Small intestine (tissue), 7 donors: ENCODE data around the gene DNAH1. TPM values are rescaled to one million over a fixed set of nuclear protein-coding genes. Genes with fewer than 3 reads are reported as not detected.

Experiments used
- DNase-seq, 2 donors: peaks; one replicate each; pipeline versions ENCODE4 v3.0.0 to v3.0.0-alpha.2; 2013
- FAIRE-seq: peaks from 2 replicates; lab custom pipeline; 2012; peaks lifted over from hg19 to GRCh38; lab: Jason Lieb, UNC
- H3K27ac ChIP-seq, 3 donors: one replicate each; pipeline ENCODE4 v1.5.1; 2013; ENCODE audit warnings: low read length in 2 of 3, mild to moderate bottlenecking in 2 of 3, control low read depth in 1 of 3, inconsistent platforms in 1 of 3, low read depth in 1 of 3, moderate library complexity in 1 of 3
- H3K27me3 ChIP-seq, 3 donors: one replicate each; pipeline ENCODE4 v1.6.1; 2013; ENCODE audit warnings: low read length in 3 of 3, inconsistent platforms in 1 of 3; ENCODE audit not compliant: control insufficient read depth in 3 of 3, insufficient read depth in 3 of 3
- H3K36me3 ChIP-seq, 3 donors: one replicate each; pipeline ENCODE4 v1.6.1; 2013; ENCODE audit warnings: low read length in 3 of 3, inconsistent platforms in 1 of 3, low read depth in 1 of 3, mild to moderate bottlenecking in 1 of 3, moderate library complexity in 1 of 3; ENCODE audit not compliant: control insufficient read depth in 3 of 3, insufficient read depth in 2 of 3
- H3K4me1 ChIP-seq, 3 donors: one replicate each; pipeline ENCODE4 v1.6.1; 2013; ENCODE audit warnings: low read length in 2 of 3, inconsistent platforms in 1 of 3, low read depth in 1 of 3, mild to moderate bottlenecking in 1 of 3, moderate library complexity in 1 of 3; ENCODE audit not compliant: control insufficient read depth in 3 of 3, insufficient read depth in 2 of 3
- H3K4me3 ChIP-seq, 3 donors: one replicate each; pipeline ENCODE4 v1.5.1; 2013; ENCODE audit warnings: low read length in 3 of 3, control low read depth in 1 of 3, inconsistent platforms in 1 of 3, low read depth in 1 of 3, mild to moderate bottlenecking in 1 of 3, moderate library complexity in 1 of 3
- H3K9me3 ChIP-seq, 2 donors: one replicate each; pipeline ENCODE4 v1.6.1; 2013; ENCODE audit warnings: low read depth in 1 of 2, low read length in 1 of 2; ENCODE audit not compliant: control insufficient read depth in 2 of 2, insufficient read depth in 1 of 2
- WGBS, 3 donors: extraction: QIAGEN DNeasy Blood & Tissue Kit; methylation state at CpG; one replicate each; pipeline ENCODE4 v1.1.7; 2013; 5-methylcytosine and 5-hydroxymethylcytosine counted together
- polyA plus RNA-seq, 4 donors: library from polyadenylated mRNA; stranded (reverse) in 3 of 4; unstranded in 1 of 4; fragments of 200-250 nt in 3 of 4; fragments of 120-200 nt in 1 of 4; gene quantifications; one replicate each; pipeline versions ENCODE4 v1.2.1 to v1.2.3, GENCODE V29; 2013
- donor health status: healthy with polysubstance abuse.
- donor health status: control.
- donor health status: control.
- donor health status: Bipolar disorder and iron deficiency.
- donor health status: healthy.

Gene DNAH1
- polyA plus RNA-seq, 4 donors = 4.3 to 22.6 (median 7.5) TPM

DNA sequence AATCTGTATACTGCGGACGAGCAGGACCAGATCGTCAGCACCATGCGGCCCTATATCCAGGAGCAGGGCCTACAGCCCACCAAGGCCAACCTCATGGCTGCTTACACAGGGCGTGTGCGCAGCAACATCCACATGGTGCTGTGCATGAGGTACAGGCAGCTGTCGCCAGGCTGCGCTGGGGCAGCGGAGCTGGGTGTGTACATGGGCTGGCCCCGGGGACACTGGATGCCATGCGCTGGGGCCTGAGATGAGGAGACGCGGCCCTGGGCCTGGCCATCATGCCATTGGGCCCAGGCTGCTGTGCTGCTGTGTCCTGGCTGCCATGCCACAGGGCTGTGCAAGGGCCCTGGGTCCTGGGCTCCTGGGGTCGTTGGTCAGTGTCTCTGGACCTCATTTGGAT, 67.3 kb downstream of the DNAH1 start:
- Histone ChIP-seq H3K36me3 (peaks cover 0 to 39% (median 0%) of the 10 kb centered on the region in 3 donors), H3K9me3 (no peaks in the 10 kb centered on the region), H3K4me1 (no peaks in the 10 kb centered on the region), H3K27ac (no peak overlapping the region), H3K4me3 (no peak overlapping the region), H3K27me3 (no peaks in the 10 kb centered on the region)
- WGBS, 3 donors = 88 to 92% (median 89%) methylated on average over 14 of the region's 14 CpGs
- DNase-seq (no peak), FAIRE-seq (no peak)

DNA sequence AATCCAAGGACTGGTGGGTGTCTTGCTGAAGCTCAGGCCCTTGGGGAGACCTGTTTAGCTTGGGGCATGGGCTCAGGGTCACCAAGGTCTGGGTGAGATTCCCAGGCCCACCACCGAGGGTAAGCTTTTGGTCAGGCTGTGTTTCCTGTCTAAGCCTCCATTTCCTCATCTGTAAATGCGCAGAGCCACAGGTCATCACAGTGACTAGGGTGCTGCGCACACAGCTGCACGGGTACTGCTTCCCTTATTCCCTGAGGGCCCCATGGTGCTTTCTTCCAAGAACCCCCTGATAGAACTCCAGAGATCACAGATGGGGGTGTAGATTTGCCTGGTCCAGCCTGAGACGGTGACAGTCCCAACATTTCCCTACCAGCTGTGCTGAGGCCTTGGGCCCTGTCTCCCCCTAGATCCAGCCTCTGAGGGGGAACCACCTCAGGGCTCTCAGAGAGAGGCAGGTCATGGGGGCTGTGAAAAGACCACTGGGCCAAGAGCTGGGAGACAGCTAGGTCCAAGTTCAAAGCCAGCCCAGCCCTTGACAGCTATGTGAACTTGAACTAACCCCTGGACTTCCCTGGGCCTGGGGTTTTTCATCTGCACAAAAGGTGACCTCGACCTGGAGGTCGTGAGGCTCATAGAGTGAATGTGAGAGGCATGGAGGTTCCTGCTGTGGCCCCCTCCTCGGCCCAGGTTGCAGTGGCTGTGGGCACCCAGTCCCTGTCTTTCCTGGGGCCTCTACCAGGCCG, 68.1 kb downstream of the DNAH1 start:
- no peaks in the 10 kb centered on the region for H3K4me1 ChIP-seq
- WGBS, 3 donors = 78 to 81% (median 79%) methylated on average over 9 of the region's 9 CpGs
- DNase-seq = no peak
- FAIRE-seq = no peak
- no peak overlapping the region for H3K27ac ChIP-seq
- H3K36me3 ChIP-seq = peaks cover 0 to 47% (median 0%) of the 10 kb centered on the region in 3 donors
- no peaks in the 10 kb centered on the region for H3K9me3 ChIP-seq
- no peaks in the 10 kb centered on the region for H3K27me3 ChIP-seq
- H3K4me3 ChIP-seq = no peak overlapping the region

DNA sequence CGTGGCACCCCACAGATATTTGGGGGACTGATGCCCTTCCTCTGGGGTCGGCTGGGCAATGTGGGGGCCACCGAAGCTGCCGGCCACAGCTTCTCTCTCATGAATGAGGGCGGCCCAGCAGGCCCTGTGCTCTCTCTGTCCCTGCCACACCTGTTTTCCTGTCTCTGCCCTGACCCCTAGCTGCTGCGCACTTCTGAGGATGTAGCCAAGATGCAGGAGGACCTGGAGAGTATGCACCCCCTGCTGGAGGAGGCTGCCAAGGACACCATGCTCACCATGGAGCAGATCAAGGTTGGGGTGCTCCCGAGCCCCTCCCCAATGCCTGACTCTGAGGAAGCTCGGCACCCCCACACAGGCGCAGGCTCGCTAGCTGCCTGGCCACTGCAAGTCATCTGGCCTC, 69.0 kb downstream of the DNAH1 start:
- Histone ChIP-seq H3K4me3 (no peak overlapping the region), H3K27me3 (no peaks in the 10 kb centered on the region), H3K36me3 (peaks cover 0 to 53% (median 0%) of the 10 kb centered on the region in 3 donors), H3K27ac (no peak overlapping the region), H3K4me1 (no peaks in the 10 kb centered on the region), H3K9me3 (no peaks in the 10 kb centered on the region)
- no peak for FAIRE-seq
- WGBS, 3 donors = 71 to 81% (median 77%) methylated on average over 10 of the region's 10 CpGs
- DNase-seq = peak; percentile 33 to 44

DNA sequence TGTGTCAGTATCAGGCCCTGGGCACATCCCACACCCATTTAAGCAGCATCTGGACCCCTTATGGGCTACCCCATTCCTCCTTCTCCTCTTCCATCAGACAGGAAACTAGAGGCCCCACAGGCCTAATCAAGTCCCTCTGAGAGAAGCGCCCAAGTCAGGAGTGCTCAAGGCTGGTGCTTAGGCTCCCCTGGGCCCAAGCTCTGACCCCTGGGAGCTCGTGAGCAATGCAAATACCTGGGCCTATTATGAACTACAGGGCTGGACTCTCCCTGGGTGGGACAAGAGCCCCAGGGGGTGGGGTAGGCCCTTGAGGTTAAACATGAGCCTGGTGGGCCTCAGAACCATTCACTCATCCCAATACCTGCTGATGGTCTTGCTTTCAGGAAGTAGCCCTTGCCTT, 71.4 kb downstream of the DNAH1 start:
- Histone ChIP-seq H3K9me3 (no peaks in the 10 kb centered on the region), H3K4me3 (no peak overlapping the region), H3K27me3 (no peaks in the 10 kb centered on the region), H3K4me1 (no peaks in the 10 kb centered on the region), H3K36me3 (peaks cover 0 to 76% (median 4%) of the 10 kb centered on the region in 3 donors), H3K27ac (no peak overlapping the region)
- no peak for FAIRE-seq
- 88 to 97% (median 91%) methylated on average over 2 of the region's 2 CpGs for WGBS, 3 donors
- no peak for DNase-seq

DNA sequence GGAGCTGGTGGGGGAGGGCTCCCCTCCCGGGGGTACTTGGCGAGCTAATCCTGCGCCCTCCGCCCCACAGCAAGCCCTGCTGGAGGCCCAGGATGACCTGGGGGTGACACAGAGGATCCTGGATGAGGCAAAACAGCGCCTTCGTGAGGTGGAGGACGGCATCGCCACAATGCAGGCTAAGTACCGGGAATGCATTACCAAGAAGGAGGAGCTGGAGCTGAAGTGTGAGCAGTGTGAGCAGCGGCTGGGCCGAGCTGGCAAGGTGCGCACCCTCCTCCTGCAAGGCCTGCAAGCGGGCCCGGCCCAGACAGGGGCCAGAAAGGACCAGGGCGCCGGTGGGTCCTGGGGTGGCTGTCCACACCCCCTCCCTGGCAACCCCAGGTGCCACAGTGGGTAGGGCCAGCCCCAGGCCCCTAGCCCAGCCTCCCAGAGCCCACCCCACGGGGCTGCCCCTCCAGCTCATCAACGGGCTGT, 72.3 kb downstream of the DNAH1 start:
- FAIRE-seq (no peak), DNase-seq (no peak)
- no peak overlapping the region for H3K27ac ChIP-seq
- H3K27me3 ChIP-seq = no peaks in the 10 kb centered on the region
- H3K4me1 ChIP-seq = no peaks in the 10 kb centered on the region
- no peaks in the 10 kb centered on the region for H3K9me3 ChIP-seq
- H3K36me3 ChIP-seq = peaks cover 0 to 84% (median 11%) of the 10 kb centered on the region in 3 donors
- no peak overlapping the region for H3K4me3 ChIP-seq
- 83 to 93% (median 86%) methylated on average over 16 to 18 of the region's 18 CpGs for WGBS, 3 donors

DNA sequence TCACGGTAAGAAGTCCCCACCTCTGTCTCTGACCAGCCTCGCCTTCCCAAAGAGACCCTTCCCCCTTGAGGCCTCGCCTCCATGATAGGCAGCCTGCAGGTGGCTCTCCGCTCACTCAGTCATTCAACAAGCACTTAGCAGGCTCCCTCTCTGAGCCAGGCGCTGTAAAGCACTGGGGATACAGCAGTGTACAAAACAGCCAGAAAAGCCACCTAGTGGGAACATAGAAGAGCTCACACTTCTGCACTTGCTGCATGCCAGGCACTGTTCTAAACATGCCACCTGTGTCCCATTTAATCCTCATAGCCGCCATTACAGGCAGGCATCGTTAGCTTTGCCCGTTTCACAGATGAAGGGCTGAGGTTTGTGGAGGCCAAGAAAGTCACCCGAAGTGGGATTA, 72.8 kb downstream of the DNAH1 start:
- DNase-seq (no peak), FAIRE-seq (no peak)
- no peaks in the 10 kb centered on the region for H3K27me3 ChIP-seq
- H3K27ac ChIP-seq = no peak overlapping the region
- H3K9me3 ChIP-seq = no peaks in the 10 kb centered on the region
- H3K4me3 ChIP-seq = no peak overlapping the region
- H3K36me3 ChIP-seq = peaks cover 0 to 89% (median 11%) of the 10 kb centered on the region in 3 donors
- H3K4me1 ChIP-seq = no peaks in the 10 kb centered on the region
- WGBS, 3 donors = 91 to 97% (median 94%) methylated on average over 9 of the region's 9 CpGs

DNA sequence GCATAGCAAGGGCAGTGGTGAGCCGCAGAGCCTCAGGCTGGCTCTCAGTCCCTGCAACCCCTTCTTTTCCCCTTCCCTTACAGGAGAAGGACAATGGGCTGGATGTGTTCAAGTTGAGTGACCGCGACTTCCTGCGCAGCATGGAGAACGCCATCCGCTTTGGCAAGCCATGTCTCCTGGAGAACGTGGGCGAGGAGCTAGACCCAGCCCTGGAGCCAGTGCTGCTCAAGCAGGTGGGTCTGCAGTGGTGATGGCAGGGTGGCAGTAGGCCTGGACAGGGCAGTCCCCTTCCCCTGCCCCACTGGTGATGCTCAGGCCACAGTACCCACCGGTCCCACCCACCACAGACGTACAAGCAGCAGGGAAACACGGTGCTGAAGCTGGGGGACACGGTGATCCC, 75.0 kb downstream of the DNAH1 start:
- no peak for DNase-seq

DNA sequence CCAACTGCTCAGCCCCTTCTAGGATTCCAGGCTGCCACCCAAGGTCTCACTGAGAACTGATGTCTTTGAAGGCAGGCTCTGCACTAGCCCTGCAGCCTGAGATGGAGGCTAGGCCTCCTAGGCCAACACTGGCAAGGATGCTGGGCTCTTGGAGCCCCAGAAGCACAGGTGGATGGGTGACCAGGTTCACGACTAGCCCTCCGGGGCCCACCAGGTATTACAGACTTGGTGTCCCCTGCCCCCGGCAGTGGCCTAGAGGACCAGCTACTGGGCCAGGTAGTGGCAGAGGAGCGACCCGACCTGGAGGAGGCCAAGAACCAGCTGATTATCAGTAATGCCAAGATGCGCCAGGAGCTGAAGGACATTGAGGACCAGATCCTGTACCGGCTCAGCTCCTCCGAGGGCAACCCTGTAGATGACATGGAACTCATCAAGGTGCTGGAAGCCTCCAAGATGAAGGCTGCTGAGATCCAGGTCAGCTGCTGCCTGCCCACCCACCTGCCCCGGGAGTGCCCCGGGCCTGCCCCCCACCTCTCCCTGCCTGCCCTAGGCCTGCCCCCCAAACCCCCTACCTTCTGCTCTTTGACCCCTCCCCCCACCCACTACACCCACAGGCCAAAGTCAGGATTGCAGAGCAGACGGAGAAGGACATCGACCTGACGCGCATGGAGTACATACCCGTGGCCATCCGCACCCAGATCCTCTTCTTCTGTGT, 76.3 kb downstream of the DNAH1 start:
- Histone ChIP-seq H3K4me1 (no peaks in the 10 kb centered on the region), H3K27me3 (no peaks in the 10 kb centered on the region), H3K9me3 (no peaks in the 10 kb centered on the region), H3K36me3 (peaks cover 0 to 91% (median 14%) of the 10 kb centered on the region in 3 donors), H3K27ac (no peak overlapping the region), H3K4me3 (no peak overlapping the region)
- DNase-seq (no peak), FAIRE-seq (no peak)
- 92 to 95% (median 94%) methylated on average over 16 of the region's 16 CpGs for WGBS, 3 donors

More for the DNA sequence above, 75.0 kb downstream of the DNAH1 start:
- Histone ChIP-seq H3K9me3 (no peaks in the 10 kb centered on the region), H3K27me3 (no peaks in the 10 kb centered on the region), H3K27ac (no peak overlapping the region), H3K4me3 (no peak overlapping the region), H3K36me3 (peaks cover 0 to 91% (median 14%) of the 10 kb centered on the region in 3 donors), H3K4me1 (no peaks in the 10 kb centered on the region)
- WGBS, 3 donors = 93 to 96% (median 95%) methylated on average over 11 to 12 of the region's 12 CpGs
- FAIRE-seq = no peak
